Endometrial microvascular endothelial cells (primary cell): ENCODE results near the gene DYRK2. TPM values are rescaled to one million over a fixed set of nuclear protein-coding genes. Genes with fewer than 3 reads are reported as not detected.
"Not testable (repeated sequence)": the region's sequence is repeated elsewhere in the genome, so short reads cannot be mapped to it uniquely, and the experiment has no call there.

Experiments used
- in situ Hi-C: cut with HindIII; loops from 2 replicates; pipeline ENCODE4 v1.10.0; 2017; ENCODE audit warnings: low sequenced_read_pairs, low pct_unique_long_range_greater_than_20kb; ENCODE audit errors: inconsistent ontology term
- total RNA-seq: library from RNA; depleted of rRNA; stranded (reverse); fragments of >200 nt; gene quantifications from one replicate; pipeline ENCODE4 v1.2.3, GENCODE V29; 2015; ENCODE audit errors: inconsistent ontology term

The DYRK2 gene
- total RNA-seq, 1 donor from 2014 or later = 4.8 TPM

DNA sequence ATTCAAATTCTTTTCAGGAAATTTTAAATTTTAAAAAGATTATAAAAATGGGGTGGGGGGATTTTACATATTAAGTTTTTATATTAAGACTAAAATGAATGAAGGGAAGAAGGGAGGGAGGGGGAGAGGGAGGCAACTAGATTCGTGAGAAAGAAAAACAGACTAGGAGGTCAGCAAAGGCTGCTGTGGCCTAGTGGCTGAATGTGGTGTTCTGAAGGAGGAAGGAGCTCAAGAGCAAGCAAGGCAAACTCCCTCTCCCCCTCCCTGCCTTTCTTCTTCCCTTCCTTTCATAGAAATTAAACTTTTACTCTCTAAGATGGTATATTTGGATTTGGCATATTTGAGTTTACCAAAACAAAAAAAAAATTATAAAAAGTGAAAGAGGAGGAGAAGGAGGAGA is 18.1 kb downstream of the DYRK2 start:
- in situ Hi-C loops = no loop called here

DNA sequence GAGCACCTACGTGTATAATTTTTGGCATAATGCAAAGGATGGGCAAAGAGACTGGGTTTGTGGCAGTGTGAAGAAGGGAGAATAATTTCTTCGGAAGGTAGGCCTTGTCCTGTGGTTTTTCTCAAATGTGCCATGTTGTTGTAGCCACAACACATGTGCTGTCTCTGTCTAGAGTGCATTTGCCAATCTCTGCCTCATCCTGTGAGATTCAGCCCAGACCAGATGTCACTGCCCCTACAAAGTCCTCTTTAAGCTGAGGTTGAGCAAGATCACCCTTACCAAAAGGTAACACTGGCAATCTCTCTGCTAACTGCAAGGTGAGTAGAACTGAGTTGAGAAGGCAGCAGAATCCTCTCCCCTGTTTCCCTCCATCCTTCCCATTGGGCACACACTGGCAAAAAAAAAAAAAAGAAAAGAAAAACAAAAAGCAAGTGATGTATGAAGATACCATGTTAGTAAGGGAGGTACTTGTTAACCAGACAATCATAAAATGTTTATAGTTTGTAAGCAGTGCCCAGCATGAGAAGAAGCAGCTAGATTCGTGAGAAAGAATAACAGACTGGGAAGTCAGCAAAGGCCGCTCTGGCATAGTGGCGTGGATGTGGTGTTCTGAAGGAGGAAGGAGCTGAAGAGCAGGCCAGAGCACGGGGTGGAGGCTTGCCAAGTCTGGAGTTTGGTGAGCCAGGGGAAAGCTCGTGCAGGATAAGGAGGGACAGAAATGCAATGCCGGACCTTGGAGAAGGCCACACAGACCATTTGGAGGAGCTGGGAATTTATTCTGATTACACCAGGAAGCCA is 18.9 kb downstream of the DYRK2 start:
- in situ Hi-C loops = no loop called here

DNA sequence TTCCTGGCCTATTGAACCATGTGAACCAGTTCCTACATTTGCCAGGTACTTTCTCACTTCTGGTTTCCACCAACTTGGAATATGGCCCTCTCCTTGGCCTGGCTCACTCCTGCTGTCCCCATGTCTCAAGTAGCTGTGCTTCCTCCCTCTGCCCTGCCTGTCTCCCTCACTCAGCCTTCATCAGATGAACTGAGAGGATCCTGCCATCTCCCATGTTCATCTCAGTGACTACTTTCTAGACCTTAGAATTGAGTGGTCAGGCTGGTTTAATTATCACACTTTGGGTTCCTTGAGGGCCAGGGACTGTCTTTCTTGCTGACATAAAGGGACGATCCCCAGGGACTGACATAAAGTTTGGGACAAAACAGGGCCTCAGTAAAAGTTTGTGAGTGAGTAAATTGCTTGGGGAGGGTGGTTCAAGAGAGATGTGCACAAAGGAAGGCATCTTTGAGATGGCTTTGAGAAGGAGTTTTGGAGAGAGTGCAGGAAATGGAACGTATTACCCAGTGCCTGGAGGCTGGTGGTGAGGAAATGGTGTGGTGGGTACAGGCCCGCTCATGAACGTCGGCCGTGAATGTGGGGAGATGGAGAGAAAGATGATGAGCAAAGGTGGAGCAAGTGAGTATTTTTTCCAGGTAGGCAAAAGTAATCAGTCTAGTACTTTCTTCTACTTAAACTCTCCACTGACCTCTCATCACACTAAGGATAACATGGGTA is 20.8 kb downstream of the DYRK2 start:
- in situ Hi-C loops = no loop called here

DNA sequence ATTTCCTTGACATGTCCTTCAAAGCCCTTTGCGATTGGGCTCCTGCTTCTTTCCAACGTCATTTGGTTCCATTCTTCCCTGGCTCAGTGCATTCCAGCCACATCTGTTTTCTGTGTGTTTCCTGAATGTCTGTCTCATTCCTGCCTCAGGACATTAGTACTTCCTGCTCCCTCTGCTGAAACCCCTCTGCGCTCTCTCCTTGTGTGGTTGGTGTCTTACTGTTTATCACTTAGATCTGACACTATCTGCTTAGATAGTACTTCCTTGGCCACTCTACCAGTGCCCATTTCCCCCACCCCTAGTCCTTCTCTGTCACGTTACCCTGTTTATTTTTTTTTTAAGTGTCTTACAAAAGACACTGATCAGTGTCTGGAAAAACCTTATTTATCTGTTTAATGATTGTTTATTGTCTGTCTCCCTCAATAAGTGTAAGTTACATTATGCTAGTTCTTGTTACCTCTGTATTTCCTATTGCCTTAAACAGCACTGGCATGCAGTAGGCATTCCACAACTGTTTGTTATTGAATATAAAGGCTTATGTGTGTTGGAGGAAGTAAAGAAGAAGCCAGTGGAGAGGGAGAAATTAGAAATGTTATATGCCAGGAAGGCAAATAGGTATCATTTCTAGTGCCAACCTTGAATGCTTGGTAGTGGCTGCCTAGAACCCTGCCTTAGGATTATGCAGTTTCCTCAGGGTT is 21.5 kb downstream of the DYRK2 start:
- in situ Hi-C loops = no loop called here

DNA sequence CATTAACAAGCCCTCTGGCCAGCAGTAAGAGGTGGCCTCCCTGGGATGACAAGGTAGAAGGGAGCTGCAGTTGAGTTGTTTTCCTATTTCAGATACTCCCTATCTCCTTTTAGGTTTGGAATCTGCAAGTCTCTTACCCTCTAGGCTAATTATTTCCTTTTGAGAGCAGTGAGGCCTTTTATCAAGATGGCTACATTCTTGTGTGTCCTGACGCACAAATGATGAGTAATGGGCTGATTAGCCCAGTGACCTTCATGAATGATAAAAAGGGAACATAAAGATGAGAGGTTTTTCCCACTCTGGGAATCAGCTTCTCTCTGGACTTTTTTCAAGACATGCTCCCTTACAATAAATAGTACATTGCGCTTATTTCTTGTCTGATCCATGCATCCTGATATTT is 22.9 kb downstream of the DYRK2 start:
- in situ Hi-C loops = no loop called here

DNA sequence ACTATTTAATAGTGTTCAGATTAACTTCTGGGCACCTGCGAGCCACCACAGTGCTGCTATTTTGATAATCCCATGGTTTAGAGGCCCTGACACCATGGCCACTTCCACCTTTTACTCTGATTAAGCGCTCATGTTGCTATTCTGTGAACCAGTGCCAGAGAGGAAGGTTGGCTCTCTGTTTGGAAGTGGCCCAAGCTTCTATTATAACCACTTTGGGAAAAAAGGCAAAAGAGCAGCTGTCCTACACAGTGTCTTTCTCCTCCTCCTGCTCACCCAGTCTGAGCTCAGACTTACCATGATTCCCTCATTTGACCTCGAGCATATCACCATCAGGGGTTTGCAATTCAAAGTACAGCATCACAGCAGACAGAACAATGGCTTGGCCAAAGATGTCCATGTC is 23.3 kb downstream of the DYRK2 start:
- in situ Hi-C loops = no loop called here

DNA sequence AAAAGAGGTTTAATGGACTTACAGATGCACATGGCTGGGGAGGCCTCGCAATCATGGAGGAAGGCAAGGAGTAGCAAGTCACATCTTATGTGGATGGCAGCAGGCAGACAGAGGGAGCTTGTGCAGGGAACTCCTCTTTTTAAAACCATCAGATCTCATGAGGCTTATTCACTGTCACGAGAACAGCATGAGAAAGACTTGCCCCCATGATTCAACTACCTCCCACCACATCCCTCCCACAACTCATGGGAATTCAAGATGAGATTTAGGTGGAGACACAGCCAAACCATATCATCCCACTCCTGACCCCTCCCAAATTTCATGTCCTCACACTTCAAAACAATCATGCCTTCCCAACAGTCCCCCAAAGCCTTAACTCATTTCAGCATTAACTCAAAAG is 24.0 kb downstream of the DYRK2 start:
- in situ Hi-C loops = not testable (repeated sequence)

DNA sequence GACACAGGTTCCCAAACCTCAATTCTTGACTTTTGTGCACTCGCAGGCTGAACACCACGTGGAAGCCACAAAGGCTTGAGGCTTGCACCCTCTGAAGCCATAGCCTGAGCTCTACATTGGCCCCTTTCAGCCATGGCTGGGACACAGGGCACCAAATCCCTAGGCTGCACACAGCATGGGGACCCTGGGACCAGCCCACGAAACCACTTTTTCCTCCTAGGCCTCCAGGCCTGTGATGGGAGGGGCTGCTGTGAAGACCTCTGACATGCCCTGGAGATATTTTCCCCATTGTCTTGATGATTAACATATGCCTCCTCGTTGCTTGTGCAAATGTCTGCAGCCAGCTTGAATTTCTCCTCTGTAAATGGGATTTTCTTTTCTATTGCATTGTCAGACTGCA is 25.0 kb downstream of the DYRK2 start:
- in situ Hi-C loops = not testable (repeated sequence)

DNA sequence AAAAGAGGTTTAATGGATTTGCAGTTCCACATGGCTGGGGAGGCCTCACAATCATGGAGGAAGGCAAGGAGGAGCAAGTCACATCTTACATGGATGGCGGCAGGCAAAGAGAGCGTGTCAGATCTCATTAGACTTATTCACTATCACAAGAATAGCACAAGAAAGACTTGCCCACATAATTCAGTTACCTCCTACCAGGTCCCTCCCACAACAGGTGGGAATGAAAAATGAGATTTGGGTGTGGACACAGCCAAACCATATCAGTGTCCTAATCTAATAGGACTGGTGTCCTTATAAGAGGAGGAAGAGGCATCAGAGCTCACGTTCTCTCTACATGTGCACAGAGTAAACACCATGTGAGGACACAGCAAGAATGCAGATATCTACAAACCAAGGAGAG is 25.9 kb downstream of the DYRK2 start:
- in situ Hi-C loops = no loop called here

DNA sequence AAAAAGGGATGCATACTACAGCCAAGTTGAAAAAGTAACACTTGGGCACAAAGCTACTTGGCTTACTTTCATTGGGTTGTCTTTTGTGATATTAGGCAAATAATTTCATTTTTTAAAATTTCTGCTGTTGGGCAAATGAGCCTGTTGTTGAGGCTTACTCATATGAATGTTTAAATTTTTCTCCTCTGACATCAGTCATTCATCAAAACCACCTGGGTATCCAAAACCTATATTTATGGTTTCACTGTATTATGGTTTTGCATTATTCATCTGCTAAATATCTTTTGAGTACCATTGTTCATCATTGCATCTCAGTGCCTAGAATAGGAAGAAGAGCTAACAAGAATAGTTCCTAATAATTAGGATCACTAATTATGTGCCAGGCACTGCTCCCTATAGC is 28.1 kb downstream of the DYRK2 start:
- in situ Hi-C loops = no loop called here

DNA sequence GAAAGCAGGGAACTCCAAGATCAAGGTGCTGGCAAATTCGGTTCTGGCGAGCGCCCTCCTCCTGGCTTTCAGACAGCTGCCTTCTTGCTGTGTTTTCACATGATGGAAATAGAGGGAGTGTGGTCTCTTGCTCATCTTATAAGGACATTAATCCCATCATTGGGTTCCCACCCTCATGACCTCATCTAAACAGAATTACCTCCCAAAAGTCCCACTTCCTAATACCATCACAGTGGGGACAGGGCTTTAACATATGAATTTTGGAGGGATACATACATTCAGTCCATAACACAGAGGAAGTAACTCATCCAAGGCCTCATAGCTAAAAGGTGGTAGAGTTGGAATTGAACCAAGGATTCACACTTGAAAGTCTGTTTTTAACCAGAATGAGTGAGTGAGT is 28.6 kb downstream of the DYRK2 start:
- in situ Hi-C loops = no loop called here

DNA sequence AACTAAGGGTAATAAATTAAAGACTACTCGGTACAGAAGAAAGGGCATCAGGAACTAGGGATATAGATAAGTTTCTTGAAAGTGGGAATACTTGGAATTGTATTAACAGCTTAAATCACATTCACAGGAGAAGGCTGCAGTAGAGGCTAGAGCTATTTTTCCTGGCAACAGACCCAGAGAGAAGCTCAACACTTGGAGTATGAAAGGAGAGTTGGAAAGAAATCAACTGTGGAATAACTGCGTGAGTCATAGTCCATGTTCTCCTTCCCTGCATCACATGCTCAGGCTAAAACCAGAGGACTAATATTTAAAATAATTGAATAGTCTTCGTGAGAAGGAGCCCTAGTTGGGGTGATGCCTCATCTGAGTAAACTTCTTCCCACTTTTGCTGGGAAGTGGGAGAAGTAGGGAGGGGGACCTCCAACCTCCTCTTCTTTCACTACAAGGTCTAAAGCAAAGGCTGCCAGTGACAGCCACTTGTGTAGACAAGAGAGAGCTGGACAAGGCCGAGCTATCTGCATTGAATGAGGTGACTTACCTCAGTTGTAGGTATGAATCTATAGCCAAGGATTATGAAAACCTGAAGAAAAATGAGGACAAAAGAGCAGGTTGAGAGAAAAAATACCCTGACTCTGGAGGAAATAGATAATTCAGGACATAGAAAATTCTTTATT is 32.7 kb downstream of the DYRK2 start:
- in situ Hi-C loops = no loop called here

DNA sequence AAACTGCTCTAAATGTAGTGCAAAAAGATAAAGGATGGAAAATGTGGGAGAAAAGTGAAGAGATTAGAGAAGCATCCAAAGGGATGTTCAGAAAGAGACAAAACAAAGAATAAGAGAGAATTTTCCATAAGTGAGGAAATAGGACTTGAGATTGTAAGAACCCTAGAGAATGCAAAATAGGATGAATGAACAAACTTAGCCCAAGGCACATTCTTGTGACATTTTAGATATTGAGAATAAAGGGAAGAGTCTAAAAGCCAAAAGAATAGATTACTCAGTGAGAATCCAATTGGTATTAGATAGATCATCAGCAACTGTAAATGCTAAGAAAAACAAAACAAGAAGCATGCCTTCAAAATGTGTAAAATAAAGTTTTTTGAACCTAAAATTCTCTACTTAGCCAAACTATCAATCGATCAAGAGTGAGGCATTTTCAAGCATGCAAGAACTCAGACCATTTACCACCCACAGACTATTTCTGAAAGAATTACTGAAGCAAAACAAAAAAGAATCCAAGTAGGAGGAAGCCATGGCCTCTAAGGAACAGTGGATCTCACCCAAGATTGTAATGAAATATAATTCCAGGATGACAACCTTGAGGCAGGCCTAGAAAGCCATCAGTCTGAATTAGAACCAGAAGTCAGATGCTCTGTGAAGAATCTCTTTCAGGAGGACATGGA is 33.5 kb downstream of the DYRK2 start:
- in situ Hi-C loops = no loop called here

DNA sequence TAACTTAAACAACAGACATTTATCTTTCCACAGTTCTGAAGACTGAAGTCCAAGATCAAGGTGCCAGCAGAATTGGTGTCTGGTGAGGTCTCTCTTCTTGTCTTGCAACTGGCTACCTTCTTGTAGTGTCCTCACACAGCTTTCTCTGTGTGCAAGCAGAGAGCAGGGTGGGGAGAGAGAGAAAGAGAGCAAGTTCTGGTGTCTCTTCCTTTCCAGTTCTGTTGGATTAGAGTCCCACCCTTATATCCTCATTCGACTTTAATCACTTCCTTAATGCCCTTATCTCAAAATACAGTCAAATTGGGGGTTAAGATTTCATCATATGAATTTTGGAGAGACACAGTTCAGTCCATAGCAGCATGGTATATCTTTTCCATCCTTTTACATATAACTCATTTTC is 40.8 kb downstream of the DYRK2 start:
- in situ Hi-C loops = no loop called here

DNA sequence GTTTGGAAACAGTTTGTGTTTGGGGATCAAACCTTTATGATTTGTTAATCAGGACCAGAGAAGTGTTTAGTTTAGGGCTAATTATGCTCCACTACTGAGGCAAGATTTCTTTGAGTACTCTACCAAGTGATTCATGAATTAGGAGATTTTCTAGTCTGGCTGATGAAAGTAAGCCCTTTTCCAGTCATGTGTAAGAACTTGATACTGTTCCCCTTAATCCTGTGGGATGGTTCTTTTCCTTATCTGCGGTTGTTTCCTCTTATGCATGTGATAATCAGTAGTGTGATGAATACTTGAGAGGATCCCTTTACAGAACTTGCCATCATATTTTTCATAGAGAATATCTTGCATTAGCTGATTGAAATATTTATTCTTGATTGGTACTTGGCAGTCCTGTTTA is 42.1 kb downstream of the DYRK2 start:
- in situ Hi-C loops = no loop called here

DNA sequence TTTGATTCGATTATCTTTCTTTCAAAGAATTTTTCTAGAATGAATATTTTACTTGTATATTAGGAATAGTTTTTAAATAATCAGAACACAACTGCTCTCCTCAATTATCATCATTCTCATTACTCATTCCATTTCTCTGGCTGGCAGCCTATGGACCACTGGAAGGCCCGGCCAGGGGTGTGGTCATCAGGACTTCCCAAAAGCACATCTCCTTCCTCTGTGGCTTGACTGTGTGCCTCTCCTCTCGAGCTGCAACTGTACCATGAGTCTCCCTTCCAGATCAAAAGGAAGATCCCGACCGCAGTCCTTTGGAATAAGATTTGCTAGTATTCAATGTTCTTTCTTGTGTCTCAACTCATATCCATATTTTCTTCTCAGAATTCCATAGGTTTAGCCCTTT is 42.7 kb downstream of the DYRK2 start:
- in situ Hi-C loops = no loop called here

DNA sequence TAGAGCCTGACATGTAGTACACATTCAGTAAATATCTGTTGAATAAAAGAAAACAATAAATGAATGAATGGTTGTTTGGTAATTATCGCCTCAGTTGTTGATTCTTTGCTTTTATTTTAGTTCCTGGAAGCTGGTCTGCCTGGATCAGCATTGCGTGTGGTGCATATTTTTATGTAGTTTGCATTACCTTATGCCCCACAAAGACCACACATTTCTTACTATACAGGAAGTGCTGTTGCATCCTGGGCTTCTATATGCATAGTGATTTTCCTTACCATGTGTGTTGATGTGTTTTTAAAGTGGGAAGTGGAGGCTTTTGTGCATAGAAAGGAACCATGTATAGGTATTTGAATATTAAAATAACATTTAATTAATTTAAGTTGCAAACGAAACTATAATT is 43.6 kb downstream of the DYRK2 start:
- in situ Hi-C loops = no loop called here

DNA sequence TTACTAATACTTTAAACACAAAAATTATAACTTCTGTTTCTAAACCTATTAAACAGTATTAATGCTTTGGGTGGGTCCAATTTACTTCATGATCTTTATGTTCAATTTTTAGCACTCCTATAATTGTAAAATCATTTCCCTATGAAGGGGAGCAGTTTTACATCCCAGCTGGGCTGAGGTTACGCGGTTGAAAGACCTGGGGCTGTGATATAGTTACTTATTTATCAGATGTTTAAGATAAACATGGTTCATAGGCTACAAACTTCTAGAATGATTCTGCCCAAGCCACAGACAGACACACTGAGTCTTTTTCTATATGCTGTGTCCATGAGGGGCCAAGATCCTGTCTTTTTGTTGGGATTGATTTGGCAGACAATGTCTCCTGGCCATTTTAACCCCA is 44.4 kb downstream of the DYRK2 start:
- in situ Hi-C loops = no loop called here

DNA sequence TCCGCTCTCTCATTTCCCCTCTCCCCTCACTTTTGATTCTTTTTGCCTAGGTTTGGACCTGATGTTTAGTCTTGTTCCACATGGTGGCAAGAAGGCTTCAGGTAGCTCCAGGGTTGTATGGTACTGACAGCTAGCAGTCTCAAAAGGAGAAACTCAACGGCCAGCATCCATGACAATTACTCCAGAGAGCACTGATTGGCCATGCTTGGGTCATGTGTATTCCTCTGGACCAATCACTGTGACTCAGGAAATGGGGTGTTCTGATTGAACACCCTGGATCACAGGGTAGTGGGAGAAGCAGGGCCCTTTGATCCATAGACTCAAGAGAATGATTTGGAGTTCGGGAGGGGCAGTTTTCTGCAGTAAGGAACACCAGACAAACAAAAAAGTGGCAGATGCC is 45.3 kb downstream of the DYRK2 start:
- in situ Hi-C loops = no loop called here
